ENCODE measurements around the gene OR6J1.
A peak's percentile ranks its signal among the peaks of the same experiment; 100 is the strongest.

Gene OR6J1
- long read RNA-seq: 0 reads

DNA sequence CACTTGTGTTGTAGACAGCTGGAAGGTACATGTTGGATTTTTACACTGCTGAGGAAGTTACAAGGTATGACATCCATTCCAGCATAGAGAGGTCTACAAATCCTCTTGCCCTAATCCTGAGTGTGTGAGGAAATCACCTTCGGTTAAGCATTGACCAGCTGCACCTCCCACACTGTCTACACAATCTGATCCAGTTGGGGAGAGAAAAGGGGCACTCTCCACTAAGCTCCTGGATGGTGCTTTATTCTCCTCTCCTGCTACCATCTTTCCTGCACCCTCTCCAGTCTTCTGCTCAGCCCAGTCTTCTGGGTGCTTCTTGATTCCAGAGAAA lies at the start of gene OR6J1:
OR6J1 (minus strand) TSS at position 48 of the 331 bp plus-strand sequence. CDS start 9,541 bp downstream, outside the sequence.
- Histone ChIP-seq H3K27ac (replicated peaks) (no peak within 1 kb of the TSS), H3K27me3 (ENCODE audit: insufficient read depth, poor library complexity, severe bottlenecking) (no peaks in the 10 kb centered on the region), H3K4me3 (replicated peaks; ENCODE audit: insufficient read depth, low read length) (no peak within 1 kb of the TSS)
- TF ChIP-seq GABPA (IDR thresholded peaks at IDR 0.05; ENCODE audit: low read depth) (no peak), POLR2AphosphoS5 (IDR thresholded peaks at IDR 0.05; ENCODE audit: low read depth) (no peak), SPI1 (IDR thresholded peaks at IDR 0.05; ENCODE audit: borderline replicate concordance, low read depth) (no peak)
- TF ChIP-seq, protein P1, sequence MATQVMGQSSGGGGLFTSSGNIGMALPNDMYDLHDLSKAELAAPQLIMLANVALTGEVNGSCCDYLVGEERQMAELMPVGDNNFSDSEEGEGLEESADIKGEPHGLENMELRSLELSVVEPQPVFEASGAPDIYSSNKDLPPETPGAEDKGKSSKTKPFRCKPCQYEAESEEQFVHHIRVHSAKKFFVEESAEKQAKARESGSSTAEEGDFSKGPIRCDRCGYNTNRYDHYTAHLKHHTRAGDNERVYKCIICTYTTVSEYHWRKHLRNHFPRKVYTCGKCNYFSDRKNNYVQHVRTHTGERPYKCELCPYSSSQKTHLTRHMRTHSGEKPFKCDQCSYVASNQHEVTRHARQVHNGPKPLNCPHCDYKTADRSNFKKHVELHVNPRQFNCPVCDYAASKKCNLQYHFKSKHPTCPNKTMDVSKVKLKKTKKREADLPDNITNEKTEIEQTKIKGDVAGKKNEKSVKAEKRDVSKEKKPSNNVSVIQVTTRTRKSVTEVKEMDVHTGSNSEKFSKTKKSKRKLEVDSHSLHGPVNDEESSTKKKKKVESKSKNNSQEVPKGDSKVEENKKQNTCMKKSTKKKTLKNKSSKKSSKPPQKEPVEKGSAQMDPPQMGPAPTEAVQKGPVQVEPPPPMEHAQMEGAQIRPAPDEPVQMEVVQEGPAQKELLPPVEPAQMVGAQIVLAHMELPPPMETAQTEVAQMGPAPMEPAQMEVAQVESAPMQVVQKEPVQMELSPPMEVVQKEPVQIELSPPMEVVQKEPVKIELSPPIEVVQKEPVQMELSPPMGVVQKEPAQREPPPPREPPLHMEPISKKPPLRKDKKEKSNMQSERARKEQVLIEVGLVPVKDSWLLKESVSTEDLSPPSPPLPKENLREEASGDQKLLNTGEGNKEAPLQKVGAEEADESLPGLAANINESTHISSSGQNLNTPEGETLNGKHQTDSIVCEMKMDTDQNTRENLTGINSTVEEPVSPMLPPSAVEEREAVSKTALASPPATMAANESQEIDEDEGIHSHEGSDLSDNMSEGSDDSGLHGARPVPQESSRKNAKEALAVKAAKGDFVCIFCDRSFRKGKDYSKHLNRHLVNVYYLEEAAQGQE (IDR thresholded peaks at IDR 0.05; ENCODE audit: insufficient replicate concordance, low read depth): no peak
- TF ChIP-seq, protein P2, sequence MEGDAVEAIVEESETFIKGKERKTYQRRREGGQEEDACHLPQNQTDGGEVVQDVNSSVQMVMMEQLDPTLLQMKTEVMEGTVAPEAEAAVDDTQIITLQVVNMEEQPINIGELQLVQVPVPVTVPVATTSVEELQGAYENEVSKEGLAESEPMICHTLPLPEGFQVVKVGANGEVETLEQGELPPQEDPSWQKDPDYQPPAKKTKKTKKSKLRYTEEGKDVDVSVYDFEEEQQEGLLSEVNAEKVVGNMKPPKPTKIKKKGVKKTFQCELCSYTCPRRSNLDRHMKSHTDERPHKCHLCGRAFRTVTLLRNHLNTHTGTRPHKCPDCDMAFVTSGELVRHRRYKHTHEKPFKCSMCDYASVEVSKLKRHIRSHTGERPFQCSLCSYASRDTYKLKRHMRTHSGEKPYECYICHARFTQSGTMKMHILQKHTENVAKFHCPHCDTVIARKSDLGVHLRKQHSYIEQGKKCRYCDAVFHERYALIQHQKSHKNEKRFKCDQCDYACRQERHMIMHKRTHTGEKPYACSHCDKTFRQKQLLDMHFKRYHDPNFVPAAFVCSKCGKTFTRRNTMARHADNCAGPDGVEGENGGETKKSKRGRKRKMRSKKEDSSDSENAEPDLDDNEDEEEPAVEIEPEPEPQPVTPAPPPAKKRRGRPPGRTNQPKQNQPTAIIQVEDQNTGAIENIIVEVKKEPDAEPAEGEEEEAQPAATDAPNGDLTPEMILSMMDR (IDR thresholded peaks at IDR 0.05; ENCODE audit: insufficient read depth, low read length): no peak
- DNase-seq (ENCODE audit: low read depth in 1 of 2, low spot score in 1 of 2): no peak

DNA sequence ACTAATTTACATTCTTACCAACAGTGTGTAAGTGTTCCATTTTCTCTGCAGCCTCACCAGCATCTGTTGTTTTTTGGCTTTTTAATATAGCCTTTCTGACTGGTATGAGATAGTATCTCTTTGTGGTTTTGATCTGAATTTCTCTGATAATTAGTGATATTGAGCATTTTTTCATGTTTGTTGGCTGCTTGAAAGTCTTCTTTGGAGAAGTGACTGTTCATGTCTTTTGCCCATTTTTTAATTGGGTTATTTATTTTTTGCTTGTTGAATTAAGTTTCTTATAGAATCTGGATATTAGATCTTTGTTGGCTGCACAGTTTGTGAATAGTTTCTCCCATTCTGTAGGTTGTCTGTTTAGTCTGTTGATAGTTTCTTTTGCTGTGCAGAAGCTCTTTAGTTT lies 48.0 kb upstream of the OR6J1 start:
- TF ChIP-seq GABPA (IDR thresholded peaks at IDR 0.05; ENCODE audit: low read depth) (no peak), SPI1 (IDR thresholded peaks at IDR 0.05; ENCODE audit: borderline replicate concordance, low read depth) (no peak), POLR2AphosphoS5 (IDR thresholded peaks at IDR 0.05; ENCODE audit: low read depth) (no peak)
- TF ChIP-seq, protein P2 (IDR thresholded peaks at IDR 0.05; ENCODE audit: insufficient read depth, low read length): no peak
- TF ChIP-seq, protein P1 (IDR thresholded peaks at IDR 0.05; ENCODE audit: insufficient replicate concordance, low read depth): no peak
- H3K4me3 ChIP-seq (replicated peaks; ENCODE audit: insufficient read depth, low read length): no peak overlapping the region
- no peaks in the 10 kb centered on the region for H3K27me3 ChIP-seq (ENCODE audit: insufficient read depth, poor library complexity, severe bottlenecking)
- no peak overlapping the region for H3K27ac ChIP-seq (replicated peaks)
- DNase-seq (ENCODE audit: low read depth in 1 of 2, low spot score in 1 of 2): no peak

DNA sequence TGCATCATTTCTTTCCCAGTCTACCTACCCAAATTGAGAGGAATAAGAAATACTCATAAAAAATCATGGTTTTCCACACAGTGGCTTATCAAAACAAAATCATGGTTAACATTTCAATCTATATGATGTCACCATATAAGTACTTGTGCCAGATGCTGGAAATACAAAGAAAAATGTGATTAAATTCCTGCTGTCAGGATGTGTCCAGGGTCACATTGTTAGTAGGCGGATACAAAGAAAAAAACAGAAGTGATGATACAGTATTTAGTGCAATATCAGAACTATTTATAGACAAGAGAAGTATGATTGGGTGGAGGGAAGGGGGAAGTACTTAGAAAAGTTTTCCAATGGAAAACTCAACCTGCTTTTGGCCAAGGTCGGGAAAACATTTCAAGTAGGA lies 47.0 kb upstream of the OR6J1 start:
- TF ChIP-seq, protein P1 (IDR thresholded peaks at IDR 0.05; ENCODE audit: insufficient replicate concordance, low read depth): no peak
- TF ChIP-seq SPI1 (IDR thresholded peaks at IDR 0.05; ENCODE audit: borderline replicate concordance, low read depth) (peak; percentile 48; the same call in 1 of the 2 replicates), POLR2AphosphoS5 (IDR thresholded peaks at IDR 0.05; ENCODE audit: low read depth) (no peak), GABPA (IDR thresholded peaks at IDR 0.05; ENCODE audit: low read depth) (no peak)
- TF ChIP-seq, protein P2 (IDR thresholded peaks at IDR 0.05; ENCODE audit: insufficient read depth, low read length): no peak
- no peak for DNase-seq (ENCODE audit: low read depth in 1 of 2, low spot score in 1 of 2)
- H3K4me3 ChIP-seq (replicated peaks; ENCODE audit: insufficient read depth, low read length): no peak overlapping the region
- no peaks in the 10 kb centered on the region for H3K27me3 ChIP-seq (ENCODE audit: insufficient read depth, poor library complexity, severe bottlenecking)
- H3K27ac ChIP-seq (replicated peaks): no peak overlapping the region

Data from HL-60 (cell line).